NCI-H1105 treated with DMSO at 0.1 percent for 48 hours (cell line): ENCODE data around the gene ARSI.
A peak's percentile ranks its signal among the peaks of the same experiment; 100 is the strongest.

Experiments
- DNase-seq: peaks from one replicate; lab custom pipeline; 2025; lab: John Stamatoyannopoulos, UW

ARSI gene

GRCh38 chr5:150307617-150308426 lies 5.1 kb upstream of the ARSI start:
- no peak for DNase-seq

- DNase-seq = no peak
Measured at GRCh38 chr5:150306775-150307174, 4.1 kb upstream of the ARSI start.

GRCh38 chr5:150305557-150305956 lies 2.9 kb upstream of the ARSI start:
- no peak for DNase-seq

GRCh38 chr5:150305095-150305494 lies 2.4 kb upstream of the ARSI start:
- DNase-seq = no peak

- DNase-seq = no peak
Measured at GRCh38 chr5:150304481-150305081, 1.9 kb upstream of the ARSI start.

GRCh38 chr5:150303660-150304386 lies 1.1 kb upstream of the ARSI start:
- DNase-seq = no peak

GRCh38 chr5:150303070-150303615 lies 438 bp upstream of the ARSI start:
- no peak for DNase-seq

GRCh38 chr5:150301901-150302300 lies 804 bp downstream of the ARSI start:
- DNase-seq = no peak

- DNase-seq = no peak
Measured at GRCh38 chr5:150301170-150301505, 1.6 kb downstream of the ARSI start.

- no peak for DNase-seq
Measured at GRCh38 chr5:150300496-150301169, 2.1 kb downstream of the ARSI start.

- no peak for DNase-seq
Measured at GRCh38 chr5:150299571-150300327, 3.0 kb downstream of the ARSI start.

- DNase-seq = no peak
Measured at GRCh38 chr5:150298701-150299451, 3.8 kb downstream of the ARSI start.

- no peak for DNase-seq
Measured at GRCh38 chr5:150297934-150298595, 4.6 kb downstream of the ARSI start.

- DNase-seq = no peak
Measured at GRCh38 chr5:150297236-150297890, 5.3 kb downstream of the ARSI start.

- no peak for DNase-seq
Measured at GRCh38 chr5:150296496-150296895, 6.2 kb downstream of the ARSI start.

- no peak for DNase-seq
Measured at GRCh38 chr5:150295741-150296486, 6.8 kb downstream of the ARSI start.

GRCh38 chr5:150295172-150295634 lies 7.5 kb downstream of the ARSI start:
- peak; percentile 9 for DNase-seq

GRCh38 chr5:150294551-150295071 lies 8.1 kb downstream of the ARSI start:
- no peak for DNase-seq
